ENCODE measurements around the gene CD46. TPM values are rescaled to one million over a fixed set of nuclear protein-coding genes. Genes with fewer than 3 reads are reported as not detected.
"Not testable (repeated sequence)": the region's sequence is repeated elsewhere in the genome, so short reads cannot be mapped to it uniquely, and the experiment has no call there.

CD46 gene
- total RNA-seq, 1 experiment from 2014 or later: 152 TPM

- H2AFZ ChIP-seq (ENCODE audit: low read length): no peak overlapping the region
- H3K9me3 ChIP-seq (ENCODE audit: low read length): no peaks in the 10 kb centered on the region
- no peak overlapping the region for H3K9ac ChIP-seq (ENCODE audit: low read length)
- no peaks in the 10 kb centered on the region for H3K27me3 ChIP-seq (ENCODE audit: low read length)
- no peak for DNase-seq
- no peaks in the 10 kb centered on the region for H3K79me2 ChIP-seq (ENCODE audit: low read length)
- no peak overlapping the region for H3K4me3 ChIP-seq (ENCODE audit: low read length)
- H3K36me3 ChIP-seq (ENCODE audit: insufficient read depth, low read length): no peaks in the 10 kb centered on the region
- H4K20me1 ChIP-seq (ENCODE audit: insufficient read depth, low read depth, low read length): no peaks in the 10 kb centered on the region
- no peak overlapping the region for H3K4me2 ChIP-seq (ENCODE audit: low read depth, low read length, poor library complexity, severe bottlenecking)
- H3K4me1 ChIP-seq (ENCODE audit: low read length): peaks cover 35% of the 10 kb centered on the region
- H3K9me2 ChIP-seq (replicated peaks; ENCODE audit: insufficient read depth, low read length): no peaks in the 10 kb centered on the region
- H3K27ac ChIP-seq (ENCODE audit: low read length): no peak overlapping the region
Observed at GRCh38 chr1:207745839-207746767, 5.8 kb upstream of the CD46 start.

- Histone ChIP-seq H4K20me1 (ENCODE audit: insufficient read depth, low read depth, low read length) (no peaks in the 10 kb centered on the region), H3K4me2 (ENCODE audit: low read depth, low read length, poor library complexity, severe bottlenecking) (peak overlapping the region; percentile 83), H3K27ac (ENCODE audit: low read length) (peak overlapping the region; percentile 67), H3K36me3 (ENCODE audit: insufficient read depth, low read length) (no peaks in the 10 kb centered on the region), H3K79me2 (ENCODE audit: low read length) (peaks cover 10% of the 10 kb centered on the region), H2AFZ (ENCODE audit: low read length) (no peak overlapping the region), H3K4me3 (ENCODE audit: low read length) (peak overlapping the region; percentile 33; the same call in 1 of the 2 replicates), H3K27me3 (ENCODE audit: low read length) (no peaks in the 10 kb centered on the region), H3K9me3 (ENCODE audit: low read length) (no peaks in the 10 kb centered on the region), H3K4me1 (ENCODE audit: low read length) (peaks cover 42% of the 10 kb centered on the region), H3K9ac (ENCODE audit: low read length) (no peak overlapping the region), H3K9me2 (replicated peaks; ENCODE audit: insufficient read depth, low read length) (no peaks in the 10 kb centered on the region)
- peak; percentile 57 for DNase-seq
Observed at GRCh38 chr1:207747627-207748492, 4.0 kb upstream of the CD46 start.

GRCh38 chr1:207748737-207749528 is 2.9 kb upstream of the CD46 start:
- H3K4me2 ChIP-seq (ENCODE audit: low read depth, low read length, poor library complexity, severe bottlenecking): peak overlapping the region; percentile 83
- H3K9me3 ChIP-seq (ENCODE audit: low read length): no peaks in the 10 kb centered on the region
- 0 out of 2 replicates have a peak overlapping the region, but pooled peaks have one; percentile 10 for H3K9ac ChIP-seq (ENCODE audit: low read length)
- H3K27ac ChIP-seq (ENCODE audit: low read length): peak overlapping the region; percentile 67
- H3K36me3 ChIP-seq (ENCODE audit: insufficient read depth, low read length): no peaks in the 10 kb centered on the region
- H4K20me1 ChIP-seq (ENCODE audit: insufficient read depth, low read depth, low read length): peaks cover 3% of the 10 kb centered on the region; the same call in 1 of the 2 replicates
- H3K79me2 ChIP-seq (ENCODE audit: low read length): peaks cover 21% of the 10 kb centered on the region
- H3K4me3 ChIP-seq (ENCODE audit: low read length): peak overlapping the region; percentile 33; the same call in 1 of the 2 replicates
- DNase-seq: peak; percentile 76
- H2AFZ ChIP-seq (ENCODE audit: low read length): no peak overlapping the region
- H3K9me2 ChIP-seq (replicated peaks; ENCODE audit: insufficient read depth, low read length): no peaks in the 10 kb centered on the region
- peaks cover 51% of the 10 kb centered on the region for H3K4me1 ChIP-seq (ENCODE audit: low read length)
- no peaks in the 10 kb centered on the region for H3K27me3 ChIP-seq (ENCODE audit: low read length)

GRCh38 chr1:207750631-207751305 is 1.1 kb upstream of the CD46 start:
- Histone ChIP-seq H3K36me3 (ENCODE audit: insufficient read depth, low read length) (no peaks in the 10 kb centered on the region), H3K9me2 (replicated peaks; ENCODE audit: insufficient read depth, low read length) (no peaks in the 10 kb centered on the region), H3K4me3 (ENCODE audit: low read length) (peak overlapping the region; percentile 92), H3K9ac (ENCODE audit: low read length) (peak overlapping the region; percentile 89), H3K9me3 (ENCODE audit: low read length) (no peaks in the 10 kb centered on the region), H4K20me1 (ENCODE audit: insufficient read depth, low read depth, low read length) (peaks cover 9% of the 10 kb centered on the region; the same call in 1 of the 2 replicates), H3K4me1 (ENCODE audit: low read length) (peaks cover 70% of the 10 kb centered on the region), H3K4me2 (ENCODE audit: low read depth, low read length, poor library complexity, severe bottlenecking) (peak overlapping the region; percentile 83), H3K27me3 (ENCODE audit: low read length) (no peaks in the 10 kb centered on the region), H2AFZ (ENCODE audit: low read length) (no peak overlapping the region), H3K79me2 (ENCODE audit: low read length) (peaks cover 39% of the 10 kb centered on the region), H3K27ac (ENCODE audit: low read length) (no peak overlapping the region)
- DNase-seq: no peak

DNA sequence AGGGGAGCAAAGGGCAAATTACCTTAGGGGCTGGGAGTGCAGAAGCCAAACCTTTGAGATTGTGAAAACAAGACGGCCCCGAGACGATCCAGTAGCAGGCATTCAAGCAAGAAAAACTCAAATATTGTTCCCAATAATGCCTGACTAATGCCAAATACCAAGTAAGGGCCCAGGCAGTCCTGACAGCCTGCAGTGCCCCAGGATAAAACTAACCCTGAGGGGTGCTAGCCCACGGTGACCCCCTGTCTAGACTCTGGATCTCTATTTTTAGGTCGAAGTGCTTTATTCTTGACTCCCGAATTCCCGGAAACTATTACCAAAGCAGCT is 428 bp upstream of the CD46 start:
- H3K9me2 ChIP-seq (replicated peaks; ENCODE audit: insufficient read depth, low read length); H3K9me3 ChIP-seq (ENCODE audit: low read length); H4K20me1 ChIP-seq (ENCODE audit: insufficient read depth, low read depth, low read length); H3K36me3 ChIP-seq (ENCODE audit: insufficient read depth, low read length); H3K27me3 ChIP-seq (ENCODE audit: low read length); H2AFZ ChIP-seq (ENCODE audit: low read length); H3K27ac ChIP-seq (ENCODE audit: low read length); DNase-seq: not testable (repeated sequence)
- H3K4me1 ChIP-seq (ENCODE audit: low read length): peaks cover 72% of the 10 kb centered on the region
- H3K4me3 ChIP-seq (ENCODE audit: low read length): peak overlapping the region; percentile 92
- H3K4me2 ChIP-seq (ENCODE audit: low read depth, low read length, poor library complexity, severe bottlenecking): peak overlapping the region; percentile 83
- peaks cover 46% of the 10 kb centered on the region for H3K79me2 ChIP-seq (ENCODE audit: low read length)
- peak overlapping the region; percentile 89 for H3K9ac ChIP-seq (ENCODE audit: low read length)

DNA sequence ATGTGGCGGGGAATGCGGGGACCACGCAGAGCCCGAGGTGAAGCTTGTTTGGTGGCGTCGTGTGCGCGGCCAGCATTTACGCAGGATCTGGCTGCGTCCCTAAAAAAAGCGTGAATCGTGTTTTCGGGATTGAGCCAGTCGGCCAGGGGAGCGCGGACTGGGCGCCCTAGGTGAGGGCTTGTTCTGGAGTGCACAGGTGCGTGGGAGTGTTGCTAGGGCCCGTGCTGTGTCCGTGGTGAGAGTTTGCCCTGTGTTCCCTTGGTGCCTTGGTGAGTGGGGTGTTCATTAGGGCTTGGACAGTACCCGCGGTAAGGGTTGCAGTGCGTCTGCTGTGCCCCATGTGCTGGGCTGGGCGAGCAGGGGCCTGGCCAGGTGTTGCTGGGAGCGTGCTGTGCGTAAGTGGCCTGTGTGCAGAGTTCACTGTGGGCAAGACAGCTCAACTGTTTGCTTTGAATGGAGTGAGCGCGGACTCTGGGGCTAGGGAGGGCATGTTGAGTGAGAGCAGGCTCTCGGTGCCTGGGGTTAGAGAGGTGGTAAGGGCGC is 673 bp downstream of the CD46 start:
- Histone ChIP-seq H3K79me2 (ENCODE audit: low read length) (peaks cover 57% of the 10 kb centered on the region), H4K20me1 (ENCODE audit: insufficient read depth, low read depth, low read length) (peaks cover 9% of the 10 kb centered on the region; the same call in 1 of the 2 replicates), H3K27ac (ENCODE audit: low read length) (peak overlapping the region; percentile 65), H3K4me3 (ENCODE audit: low read length) (peak overlapping the region; percentile 92), H2AFZ (ENCODE audit: low read length) (peak overlapping the region; percentile 67), H3K9me3 (ENCODE audit: low read length) (no peaks in the 10 kb centered on the region), H3K9ac (ENCODE audit: low read length) (peak overlapping the region; percentile 89), H3K36me3 (ENCODE audit: insufficient read depth, low read length) (peaks cover 6% of the 10 kb centered on the region; the same call in 1 of the 2 replicates), H3K4me1 (ENCODE audit: low read length) (peaks cover 72% of the 10 kb centered on the region), H3K9me2 (replicated peaks; ENCODE audit: insufficient read depth, low read length) (no peaks in the 10 kb centered on the region), H3K4me2 (ENCODE audit: low read depth, low read length, poor library complexity, severe bottlenecking) (peak overlapping the region; percentile 83), H3K27me3 (ENCODE audit: low read length) (no peaks in the 10 kb centered on the region)
- peak; percentile 58 for DNase-seq

GRCh38 chr1:207753611-207754010 is 1.8 kb downstream of the CD46 start:
- no peak overlapping the region for H2AFZ ChIP-seq (ENCODE audit: low read length)
- H3K36me3 ChIP-seq (ENCODE audit: insufficient read depth, low read length): peaks cover 17% of the 10 kb centered on the region; the same call in 1 of the 2 replicates
- peak overlapping the region; percentile 92 for H3K4me3 ChIP-seq (ENCODE audit: low read length)
- H4K20me1 ChIP-seq (ENCODE audit: insufficient read depth, low read depth, low read length): peaks cover 9% of the 10 kb centered on the region; the same call in 1 of the 2 replicates
- peak overlapping the region; percentile 89 for H3K9ac ChIP-seq (ENCODE audit: low read length)
- H3K4me2 ChIP-seq (ENCODE audit: low read depth, low read length, poor library complexity, severe bottlenecking): peak overlapping the region; percentile 83
- peaks cover 62% of the 10 kb centered on the region for H3K4me1 ChIP-seq (ENCODE audit: low read length)
- H3K27ac ChIP-seq (ENCODE audit: low read length): no peak overlapping the region
- no peaks in the 10 kb centered on the region for H3K9me2 ChIP-seq (replicated peaks; ENCODE audit: insufficient read depth, low read length)
- H3K79me2 ChIP-seq (ENCODE audit: low read length): peaks cover 68% of the 10 kb centered on the region
- no peak for DNase-seq
- no peaks in the 10 kb centered on the region for H3K9me3 ChIP-seq (ENCODE audit: low read length)
- H3K27me3 ChIP-seq (ENCODE audit: low read length): no peaks in the 10 kb centered on the region
